ENCODE results near the gene ERCC6L.
A peak's percentile ranks its signal among the peaks of the same experiment; 100 is the strongest.

The ERCC6L gene

GRCh38 chrX:72268597-72269365 is 30.0 kb upstream of the ERCC6L start:
- Mint-ChIP-seq H3K9me3 (no peaks in the 10 kb centered on the region), H3K27ac (peak overlapping the region; percentile 4 to 38), H3K27me3 (no peaks in the 10 kb centered on the region), H3K4me3 (no peak overlapping the region), H3K36me3 (ENCODE audit: insufficient read depth) (peaks cover 44% of the 10 kb centered on the region), H3K4me1 (ENCODE audit: low read depth in 2 of 2) (peaks cover 10 to 13% of the 10 kb centered on the region in 2 donors)
- DNase-seq (no peak), ATAC-seq (replicated peaks) (no peak)

GRCh38 chrX:72265263-72265662 is 26.4 kb upstream of the ERCC6L start:
- ATAC-seq (replicated peaks) (no peak), DNase-seq (no peak)
- H3K27ac Mint-ChIP-seq, result no peak overlapping the region
- H3K27me3 Mint-ChIP-seq, result no peaks in the 10 kb centered on the region
- H3K36me3 Mint-ChIP-seq (ENCODE audit: insufficient read depth), result peaks cover 14% of the 10 kb centered on the region
- no peaks in the 10 kb centered on the region for H3K9me3 Mint-ChIP-seq
- no peak overlapping the region for H3K4me3 Mint-ChIP-seq
- no peaks in the 10 kb centered on the region for H3K4me1 Mint-ChIP-seq (ENCODE audit: low read depth in 2 of 2)

- Mint-ChIP-seq H3K36me3 (ENCODE audit: insufficient read depth) (no peaks in the 10 kb centered on the region), H3K27ac (no peak overlapping the region), H3K4me1 (ENCODE audit: low read depth in 2 of 2) (no peaks in the 10 kb centered on the region), H3K9me3 (no peaks in the 10 kb centered on the region), H3K27me3 (peaks cover 0 to 1% of the 10 kb centered on the region in 2 donors), H3K4me3 (no peak overlapping the region)
- ATAC-seq (replicated peaks) (no peak), DNase-seq (no peak)
Observed at GRCh38 chrX:72262077-72262476, 23.2 kb upstream of the ERCC6L start.

GRCh38 chrX:72260448-72260847 is 21.6 kb upstream of the ERCC6L start:
- Mint-ChIP-seq H3K9me3 (no peaks in the 10 kb centered on the region), H3K36me3 (ENCODE audit: insufficient read depth) (peaks cover 4% of the 10 kb centered on the region), H3K27ac (no peak overlapping the region), H3K4me3 (no peak overlapping the region), H3K27me3 (peaks cover 3 to 17% of the 10 kb centered on the region in 2 donors), H3K4me1 (ENCODE audit: low read depth in 2 of 2) (no peaks in the 10 kb centered on the region)
- ATAC-seq (replicated peaks), result no peak
- no peak for DNase-seq

GRCh38 chrX:72258174-72258573 is 19.3 kb upstream of the ERCC6L start:
- Mint-ChIP-seq H3K4me3 (no peak overlapping the region), H3K9me3 (no peaks in the 10 kb centered on the region), H3K4me1 (ENCODE audit: low read depth in 2 of 2) (no peaks in the 10 kb centered on the region), H3K36me3 (ENCODE audit: insufficient read depth) (peaks cover 4% of the 10 kb centered on the region), H3K27me3 (peaks cover 18 to 35% of the 10 kb centered on the region in 2 donors), H3K27ac (no peak overlapping the region)
- ATAC-seq (replicated peaks) (no peak), DNase-seq (no peak)

- H3K9me3 Mint-ChIP-seq, result no peaks in the 10 kb centered on the region
- H3K36me3 Mint-ChIP-seq (ENCODE audit: insufficient read depth), result peaks cover 4% of the 10 kb centered on the region
- no peak overlapping the region for H3K27ac Mint-ChIP-seq
- ATAC-seq (replicated peaks) (no peak), DNase-seq (no peak)
- H3K4me1 Mint-ChIP-seq (ENCODE audit: low read depth in 2 of 2), result no peaks in the 10 kb centered on the region
- H3K4me3 Mint-ChIP-seq, result no peak overlapping the region
- peaks cover 24 to 41% of the 10 kb centered on the region in 2 donors for H3K27me3 Mint-ChIP-seq
Observed at GRCh38 chrX:72255864-72256263, 17.0 kb upstream of the ERCC6L start.

GRCh38 chrX:72255445-72255844 is 16.6 kb upstream of the ERCC6L start:
- ATAC-seq (replicated peaks), result no peak
- H3K27me3 Mint-ChIP-seq, result peaks cover 24 to 41% of the 10 kb centered on the region in 2 donors
- H3K36me3 Mint-ChIP-seq (ENCODE audit: insufficient read depth), result peaks cover 4% of the 10 kb centered on the region
- DNase-seq, result no peak
- H3K4me3 Mint-ChIP-seq, result no peak overlapping the region
- H3K4me1 Mint-ChIP-seq (ENCODE audit: low read depth in 2 of 2), result no peaks in the 10 kb centered on the region
- H3K9me3 Mint-ChIP-seq, result no peaks in the 10 kb centered on the region
- no peak overlapping the region for H3K27ac Mint-ChIP-seq

- no peak overlapping the region for H3K27ac Mint-ChIP-seq
- H3K4me3 Mint-ChIP-seq, result no peak overlapping the region
- peaks cover 4% of the 10 kb centered on the region for H3K36me3 Mint-ChIP-seq (ENCODE audit: insufficient read depth)
- no peak for ATAC-seq (replicated peaks)
- H3K4me1 Mint-ChIP-seq (ENCODE audit: low read depth in 2 of 2), result no peaks in the 10 kb centered on the region
- DNase-seq, result no peak
- H3K9me3 Mint-ChIP-seq, result no peaks in the 10 kb centered on the region
- peaks cover 24 to 41% of the 10 kb centered on the region in 2 donors for H3K27me3 Mint-ChIP-seq
Observed at GRCh38 chrX:72254816-72255215, 16.0 kb upstream of the ERCC6L start.

GRCh38 chrX:72253686-72254085 is 14.9 kb upstream of the ERCC6L start:
- H3K27ac Mint-ChIP-seq, result no peak overlapping the region
- ATAC-seq (replicated peaks) (no peak), DNase-seq (no peak)
- peaks cover 24 to 41% of the 10 kb centered on the region in 2 donors for H3K27me3 Mint-ChIP-seq
- no peaks in the 10 kb centered on the region for H3K9me3 Mint-ChIP-seq
- H3K4me1 Mint-ChIP-seq (ENCODE audit: low read depth in 2 of 2), result no peaks in the 10 kb centered on the region
- H3K36me3 Mint-ChIP-seq (ENCODE audit: insufficient read depth), result peaks cover 4% of the 10 kb centered on the region
- no peak overlapping the region for H3K4me3 Mint-ChIP-seq

- DNase-seq (no peak), ATAC-seq (replicated peaks) (no peak)
- Mint-ChIP-seq H3K4me3 (no peak overlapping the region), H3K27ac (no peak overlapping the region), H3K9me3 (no peaks in the 10 kb centered on the region), H3K27me3 (no peaks in the 10 kb centered on the region), H3K36me3 (ENCODE audit: insufficient read depth) (no peaks in the 10 kb centered on the region), H3K4me1 (ENCODE audit: low read depth in 2 of 2) (no peaks in the 10 kb centered on the region)
Observed at GRCh38 chrX:72247206-72247942, 8.5 kb upstream of the ERCC6L start.

GRCh38 chrX:72245461-72246089 is 6.7 kb upstream of the ERCC6L start:
- Mint-ChIP-seq H3K36me3 (ENCODE audit: insufficient read depth) (no peaks in the 10 kb centered on the region), H3K27ac (no peak overlapping the region), H3K4me3 (no peak overlapping the region), H3K27me3 (no peaks in the 10 kb centered on the region), H3K9me3 (no peaks in the 10 kb centered on the region), H3K4me1 (ENCODE audit: low read depth in 2 of 2) (no peaks in the 10 kb centered on the region)
- DNase-seq, result peak; percentile 3 to 33 (median 13)
- peak; percentile 26 for ATAC-seq (replicated peaks)

- no peaks in the 10 kb centered on the region for H3K36me3 Mint-ChIP-seq (ENCODE audit: insufficient read depth)
- no peak overlapping the region for H3K27ac Mint-ChIP-seq
- no peaks in the 10 kb centered on the region for H3K27me3 Mint-ChIP-seq
- H3K4me3 Mint-ChIP-seq, result no peak overlapping the region
- H3K9me3 Mint-ChIP-seq, result no peaks in the 10 kb centered on the region
- ATAC-seq (replicated peaks) (no peak), DNase-seq (no peak)
- H3K4me1 Mint-ChIP-seq (ENCODE audit: low read depth in 2 of 2), result no peaks in the 10 kb centered on the region
Observed at GRCh38 chrX:72243472-72243871, 4.6 kb upstream of the ERCC6L start.

GRCh38 chrX:72240976-72241375 is 2.1 kb upstream of the ERCC6L start:
- no peak overlapping the region for H3K4me3 Mint-ChIP-seq
- H3K27ac Mint-ChIP-seq, result no peak overlapping the region
- no peaks in the 10 kb centered on the region for H3K9me3 Mint-ChIP-seq
- no peak for DNase-seq
- H3K27me3 Mint-ChIP-seq, result no peaks in the 10 kb centered on the region
- H3K4me1 Mint-ChIP-seq (ENCODE audit: low read depth in 2 of 2), result no peaks in the 10 kb centered on the region
- ATAC-seq (replicated peaks), result no peak
- H3K36me3 Mint-ChIP-seq (ENCODE audit: insufficient read depth), result no peaks in the 10 kb centered on the region

GRCh38 chrX:72238183-72238582 is 644 bp downstream of the ERCC6L start:
- H3K4me3 Mint-ChIP-seq, result peak overlapping the region; percentile 67 to 72
- DNase-seq, result no peak
- no peaks in the 10 kb centered on the region for H3K27me3 Mint-ChIP-seq
- H3K36me3 Mint-ChIP-seq (ENCODE audit: insufficient read depth), result no peaks in the 10 kb centered on the region
- no peaks in the 10 kb centered on the region for H3K4me1 Mint-ChIP-seq (ENCODE audit: low read depth in 2 of 2)
- no peak overlapping the region for H3K27ac Mint-ChIP-seq
- H3K9me3 Mint-ChIP-seq, result no peaks in the 10 kb centered on the region
- no peak for ATAC-seq (replicated peaks)
